C4-2B (cell line): ENCODE data around the gene POFUT2.

Experiments used
- ZFX ChIP-seq: fragments of 450-650 bp; IDR thresholded peaks from 2 replicates; pipeline ENCODE4 v1.6.1; 2017
- TF ChIP-seq, protein P1 (sequence below): fragments of 450-650 bp; conservative IDR thresholded peaks from 2 replicates; pipeline ENCODE4 v1.5.1; 2017; ENCODE audit warnings: mild to moderate bottlenecking

DNA sequence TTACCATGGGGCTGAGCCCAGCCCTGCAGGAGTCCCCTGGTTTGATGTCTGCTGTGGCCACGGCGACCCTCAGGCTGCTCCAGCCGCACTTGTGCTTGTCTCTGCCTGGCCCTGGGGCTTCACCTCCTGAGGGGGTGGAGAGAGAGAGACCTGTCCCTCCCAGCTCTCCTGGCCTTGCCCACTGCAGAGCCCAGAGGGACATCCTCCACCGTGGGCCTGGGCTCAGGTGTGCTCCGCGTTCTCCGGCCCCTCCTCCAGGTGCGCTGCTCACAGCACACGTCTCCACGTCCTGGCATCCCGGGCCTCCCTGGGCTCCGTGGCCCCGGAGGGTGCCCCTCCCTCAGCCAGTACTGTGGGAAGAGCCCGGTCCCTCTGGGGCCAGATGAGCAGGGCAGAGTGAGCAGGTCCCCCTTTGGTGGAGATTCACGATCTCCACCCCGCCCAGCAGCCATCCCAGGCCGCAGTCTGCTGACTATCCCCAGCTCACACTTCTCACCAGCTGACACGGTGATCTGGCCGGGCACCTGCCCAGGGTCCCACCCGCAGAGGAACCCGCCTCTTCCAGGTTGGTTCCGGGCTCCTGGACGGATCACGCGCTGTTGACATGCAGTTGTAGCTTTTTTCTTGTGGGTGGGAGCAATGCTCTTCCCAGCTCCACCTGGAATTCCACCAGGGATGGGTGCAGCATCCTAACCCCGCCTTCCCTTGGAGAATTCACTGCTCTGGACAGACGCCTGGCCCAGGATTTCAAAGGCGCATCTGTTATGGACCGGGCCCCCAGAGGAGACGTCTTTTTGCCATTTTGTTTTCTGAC lies 41.8 kb upstream of the POFUT2 start:
- TF ChIP-seq, protein P1, sequence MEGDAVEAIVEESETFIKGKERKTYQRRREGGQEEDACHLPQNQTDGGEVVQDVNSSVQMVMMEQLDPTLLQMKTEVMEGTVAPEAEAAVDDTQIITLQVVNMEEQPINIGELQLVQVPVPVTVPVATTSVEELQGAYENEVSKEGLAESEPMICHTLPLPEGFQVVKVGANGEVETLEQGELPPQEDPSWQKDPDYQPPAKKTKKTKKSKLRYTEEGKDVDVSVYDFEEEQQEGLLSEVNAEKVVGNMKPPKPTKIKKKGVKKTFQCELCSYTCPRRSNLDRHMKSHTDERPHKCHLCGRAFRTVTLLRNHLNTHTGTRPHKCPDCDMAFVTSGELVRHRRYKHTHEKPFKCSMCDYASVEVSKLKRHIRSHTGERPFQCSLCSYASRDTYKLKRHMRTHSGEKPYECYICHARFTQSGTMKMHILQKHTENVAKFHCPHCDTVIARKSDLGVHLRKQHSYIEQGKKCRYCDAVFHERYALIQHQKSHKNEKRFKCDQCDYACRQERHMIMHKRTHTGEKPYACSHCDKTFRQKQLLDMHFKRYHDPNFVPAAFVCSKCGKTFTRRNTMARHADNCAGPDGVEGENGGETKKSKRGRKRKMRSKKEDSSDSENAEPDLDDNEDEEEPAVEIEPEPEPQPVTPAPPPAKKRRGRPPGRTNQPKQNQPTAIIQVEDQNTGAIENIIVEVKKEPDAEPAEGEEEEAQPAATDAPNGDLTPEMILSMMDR: no peak
- TF ChIP-seq ZFX: no peak
